Fibroblast of upper back skin (primary cell): ENCODE data around the gene FZD1.
A peak's percentile ranks its signal among the peaks of the same experiment; 100 is the strongest.

Experiments used
- DNase-seq: peaks from one replicate; pipeline ENCODE4 v3.0.0-alpha.2; 2013

The FZD1 gene

DNA sequence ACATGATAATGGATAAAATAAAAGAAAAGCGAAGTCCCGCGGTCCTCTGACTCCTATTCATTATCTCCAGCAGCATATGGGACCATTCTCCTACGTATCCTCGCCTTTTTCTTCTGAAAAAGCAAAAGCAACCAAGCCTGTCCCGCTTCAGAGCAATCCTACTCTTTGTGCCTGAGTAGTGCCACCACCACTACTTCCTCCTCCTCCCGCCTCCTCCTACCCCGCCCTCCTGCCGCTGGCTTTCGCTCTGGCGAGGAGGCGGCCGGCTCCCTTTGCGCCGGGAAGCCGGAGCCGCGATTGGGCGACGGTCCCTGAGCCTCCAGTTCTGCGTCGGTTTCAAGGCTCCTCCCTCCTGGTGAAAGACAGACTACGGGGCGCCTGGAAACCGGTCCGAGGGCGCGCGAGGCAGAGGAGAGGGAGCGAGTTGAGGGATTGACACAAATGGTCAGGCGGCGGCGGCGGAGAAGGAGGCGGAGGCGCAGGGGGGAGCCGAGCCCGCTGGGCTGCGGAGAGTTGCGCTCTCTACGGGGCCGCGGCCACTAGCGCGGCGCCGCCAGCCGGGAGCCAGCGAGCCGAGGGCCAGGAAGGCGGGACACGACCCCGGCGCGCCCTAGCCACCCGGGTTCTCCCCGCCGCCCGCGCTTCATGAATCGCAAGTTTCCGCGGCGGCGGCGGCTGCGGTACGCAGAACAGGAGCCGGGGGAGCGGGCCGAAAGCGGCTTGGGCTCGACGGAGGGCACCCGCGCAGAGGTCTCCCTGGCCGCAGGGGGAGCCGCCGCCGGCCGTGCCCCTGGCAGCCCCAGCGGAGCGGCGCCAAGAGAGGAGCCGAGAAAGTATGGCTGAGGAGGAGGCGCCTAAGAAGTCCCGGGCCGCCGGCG lies at the start of gene FZD1:
FZD1 (plus strand) TSS at position 388 of the 878 bp plus-strand sequence; CDS start at position 836, 448 bp downstream.
- DNase-seq: peak; percentile 99

DNA sequence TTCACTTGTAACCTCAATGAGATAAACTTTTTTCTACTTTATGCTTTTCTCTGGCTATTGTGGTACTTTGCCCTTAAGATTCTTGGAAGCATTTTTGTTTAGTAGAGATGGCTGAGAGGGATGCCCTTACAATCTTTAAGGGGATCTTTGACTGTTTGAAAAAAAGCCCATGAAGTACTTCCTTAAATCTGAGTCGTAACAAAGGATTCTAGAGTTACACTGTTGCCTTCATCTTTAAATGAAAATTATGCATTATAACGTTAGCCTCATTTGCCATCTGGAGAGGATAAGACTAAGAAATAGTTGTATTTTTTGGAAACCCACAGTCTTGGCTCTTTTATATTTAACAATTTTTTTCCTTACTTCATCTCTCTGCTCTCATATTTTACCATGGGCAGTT lies 37.8 kb upstream of the FZD1 start:
- DNase-seq: peak; percentile 27

DNA sequence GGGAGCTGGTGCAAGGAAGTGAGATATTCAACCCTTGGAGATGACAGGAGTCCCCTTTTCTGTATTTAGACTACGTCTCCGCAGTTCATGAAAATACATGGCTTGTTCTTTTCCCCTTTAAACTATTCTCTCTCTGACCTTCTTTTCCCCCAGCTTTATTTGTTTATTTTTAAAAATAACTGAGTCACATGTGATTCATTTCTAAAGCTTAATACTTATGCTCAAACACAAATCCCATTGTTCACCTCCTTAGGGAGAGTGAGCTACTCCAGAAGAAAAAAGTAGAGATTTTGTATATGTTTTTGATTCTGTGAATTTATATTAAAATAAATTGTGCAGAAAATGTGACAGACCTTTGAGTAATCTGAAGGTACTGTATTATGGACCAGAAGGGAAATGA lies 35.9 kb upstream of the FZD1 start:
- DNase-seq: no peak

DNA sequence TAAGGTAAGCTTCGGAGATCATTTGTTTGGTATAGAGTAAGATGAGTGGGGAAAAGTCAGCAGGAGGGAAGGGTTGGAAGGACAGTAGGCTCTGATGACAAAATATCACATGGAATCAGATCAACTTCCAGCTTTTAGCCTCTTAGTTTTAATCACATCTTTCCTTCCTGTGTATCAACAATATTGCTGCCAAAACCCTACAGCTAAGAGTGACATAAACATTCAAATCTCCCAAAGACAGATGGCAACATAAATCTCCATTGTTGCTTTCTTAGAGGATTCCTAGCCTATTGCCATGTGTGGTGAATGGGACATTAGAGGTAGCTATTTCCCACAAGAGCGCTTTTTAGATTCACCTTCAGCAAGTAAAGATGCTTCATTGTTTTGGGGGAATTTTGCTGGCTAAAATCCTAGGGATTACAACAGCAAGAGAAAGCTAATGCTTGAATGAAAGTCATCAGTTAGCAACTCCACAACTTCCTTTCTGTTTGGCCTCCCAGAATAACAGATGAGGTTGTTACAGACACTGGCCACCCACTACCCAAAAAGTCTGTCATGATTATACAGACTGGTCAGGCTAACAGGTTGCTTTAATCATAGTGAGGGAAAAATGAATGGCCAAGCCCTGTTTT lies 35.2 kb upstream of the FZD1 start:
- peak; percentile 28 for DNase-seq

GRCh38 chr7:91230100-91230499 lies 34.1 kb upstream of the FZD1 start:
- no peak for DNase-seq

DNA sequence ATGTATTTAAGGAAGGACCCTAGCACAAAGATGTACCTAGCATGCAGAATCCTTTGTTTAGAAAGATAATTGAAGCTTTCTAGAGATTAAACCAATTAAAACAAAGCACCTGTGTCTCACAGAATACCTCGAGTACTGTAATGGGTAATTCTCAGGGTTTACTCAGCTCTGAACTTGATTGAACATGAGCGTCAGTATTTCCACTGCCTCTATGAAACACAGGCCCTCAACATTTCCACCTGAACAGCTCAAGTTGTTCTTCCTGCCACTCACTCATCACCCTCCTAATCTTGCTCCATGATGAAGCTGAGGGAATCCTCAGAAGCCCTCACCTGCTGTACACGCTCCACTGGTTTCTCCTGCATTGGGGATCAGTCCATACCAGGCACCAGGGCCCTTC lies 33.7 kb upstream of the FZD1 start:
- DNase-seq: no peak

DNA sequence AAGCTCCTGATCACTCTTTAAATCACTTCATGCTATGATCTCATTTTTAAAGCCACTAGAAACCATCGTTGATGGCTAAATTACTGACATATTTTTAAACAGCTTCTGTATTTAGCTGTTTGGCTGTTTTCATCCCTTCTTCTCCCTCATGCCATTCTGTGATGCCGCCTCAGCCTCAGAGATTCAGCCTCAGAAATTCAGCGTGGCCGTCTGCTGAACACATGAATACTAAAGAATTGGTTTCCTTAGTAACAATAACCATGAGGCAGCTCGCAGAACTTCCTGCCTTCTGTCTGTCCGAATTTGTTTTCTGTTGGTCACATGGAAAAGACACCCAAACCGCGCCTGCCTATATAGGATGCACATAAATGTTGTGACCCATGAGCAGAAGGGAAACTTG lies 31.0 kb upstream of the FZD1 start:
- no peak for DNase-seq

DNA sequence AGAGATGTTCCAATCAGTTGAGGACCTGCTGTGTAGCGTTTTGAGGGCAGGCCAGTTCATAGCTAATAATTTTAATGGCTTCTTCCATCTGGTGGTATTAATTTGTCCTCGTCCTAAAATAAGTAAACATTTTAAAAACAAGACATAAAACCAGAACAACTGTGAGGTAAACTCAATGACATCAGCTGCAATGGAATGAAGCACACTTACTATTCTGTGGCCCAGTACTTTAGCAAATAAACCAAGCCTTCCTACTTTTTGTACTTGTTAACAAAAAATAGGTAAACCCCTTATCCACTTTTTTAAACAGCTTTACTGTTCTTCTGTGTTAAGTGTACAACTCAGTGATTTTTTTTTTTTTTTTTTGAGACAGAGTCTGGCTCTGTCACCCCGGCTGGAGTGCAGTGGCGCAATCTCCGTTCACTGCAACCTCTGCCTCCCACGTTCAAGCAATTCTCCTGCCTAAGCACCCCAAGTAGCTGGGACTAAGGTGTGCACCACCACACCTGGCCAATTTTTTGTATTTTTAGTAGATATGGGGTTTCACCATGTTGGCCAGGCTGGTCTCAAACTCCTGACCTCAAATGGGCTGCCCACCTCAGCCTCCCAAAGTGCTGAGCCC lies 28.9 kb upstream of the FZD1 start:
- DNase-seq: no peak

GRCh38 chr7:91239171-91239604 lies 25.0 kb upstream of the FZD1 start:
- DNase-seq: peak; percentile 96

GRCh38 chr7:91239772-91240171 lies 24.5 kb upstream of the FZD1 start:
- no peak for DNase-seq

DNA sequence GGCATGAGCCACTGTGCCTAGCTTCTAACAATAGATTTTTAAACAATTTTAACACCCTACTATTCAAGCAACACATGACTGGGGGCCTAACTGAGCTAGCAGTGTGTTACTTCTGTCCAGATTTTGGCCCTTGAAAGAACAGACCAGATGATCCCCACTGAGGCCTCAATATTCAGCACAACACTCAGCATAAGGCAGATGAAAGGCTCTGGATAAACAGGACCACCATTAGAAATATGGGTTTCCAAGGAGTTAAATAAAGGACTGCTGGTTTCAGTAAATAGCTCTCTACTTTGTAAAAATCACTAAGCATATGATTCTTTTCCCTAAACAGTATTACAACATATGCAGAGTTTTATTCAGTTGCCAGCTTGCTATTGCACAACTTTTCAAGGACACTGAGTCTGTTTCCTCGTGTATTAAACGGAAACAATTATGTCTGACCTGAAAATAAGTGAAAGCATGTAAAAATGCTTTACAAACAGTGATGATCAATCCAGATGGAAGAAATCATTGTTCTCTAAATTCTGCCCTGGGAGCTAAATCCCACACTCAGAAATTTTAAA lies 23.8 kb upstream of the FZD1 start:
- peak; percentile 75 for DNase-seq

DNA sequence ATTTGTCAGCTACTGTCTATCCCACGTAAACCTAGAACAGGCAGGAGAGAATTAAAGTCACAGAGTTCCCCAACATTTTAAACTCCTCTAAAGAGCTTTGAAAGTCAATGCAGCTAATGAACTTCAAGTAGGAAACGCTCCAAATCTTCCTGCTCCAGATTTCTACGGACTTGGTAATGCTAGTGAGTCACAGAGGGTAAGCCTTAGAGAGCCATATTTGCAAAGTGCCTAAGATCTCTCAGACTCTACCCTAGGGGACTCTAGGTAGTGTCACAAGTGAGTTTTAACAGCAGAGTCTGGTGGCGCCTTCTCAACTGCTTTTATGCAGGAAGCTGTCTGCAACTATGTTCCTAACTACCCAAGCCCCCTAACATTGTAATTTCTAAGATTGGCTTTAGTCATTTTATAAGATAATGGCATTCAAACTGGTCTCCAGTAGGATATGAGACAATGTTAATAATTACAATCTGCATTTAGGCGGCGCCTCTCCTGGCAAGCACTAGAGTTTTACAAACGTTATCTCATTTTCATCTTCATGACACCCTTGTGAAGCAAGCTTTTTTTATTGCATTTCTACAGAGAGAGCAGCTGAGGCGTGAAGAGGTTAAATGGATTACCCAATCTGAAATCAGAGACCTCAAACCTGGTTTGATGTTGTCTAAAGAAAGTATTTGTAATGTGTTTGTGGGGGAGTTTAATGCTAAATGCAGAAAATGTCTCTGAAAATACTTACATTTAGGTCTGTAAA lies 22.0 kb upstream of the FZD1 start:
- peak; percentile 58 for DNase-seq

DNA sequence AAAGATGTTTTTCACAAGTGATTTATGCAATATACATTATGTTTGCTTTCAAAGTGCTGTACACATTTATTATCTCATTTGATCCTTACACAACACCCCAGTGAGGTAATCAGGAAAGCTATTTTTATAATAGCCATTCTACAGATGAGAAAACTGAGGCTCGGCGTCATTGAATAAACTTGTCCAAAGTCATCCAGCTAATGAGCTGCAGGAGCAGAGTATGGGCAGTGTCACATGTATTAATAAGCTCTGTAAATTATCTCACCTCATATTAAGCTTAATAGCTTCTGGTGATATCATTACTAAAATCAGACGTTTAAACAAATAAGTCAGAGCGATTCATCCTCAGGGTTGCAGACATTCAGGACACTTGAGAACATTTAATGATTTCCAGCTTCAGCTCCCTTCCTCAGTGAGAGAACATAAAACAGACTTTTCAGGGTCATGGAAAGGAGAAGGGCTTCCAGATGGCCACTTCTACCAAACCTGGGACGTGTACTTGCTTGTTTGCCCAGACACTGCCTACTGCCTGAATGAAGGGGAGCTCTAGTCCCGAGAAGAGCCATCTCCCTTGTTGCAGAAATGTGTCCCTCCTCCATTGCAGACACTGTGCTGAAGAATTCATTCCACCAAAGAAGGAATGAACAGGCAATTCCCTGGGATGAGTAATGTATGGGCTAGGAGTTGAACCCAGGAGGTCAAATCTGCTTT lies 20.5 kb upstream of the FZD1 start:
- peak; percentile 76 for DNase-seq

- DNase-seq: no peak
These were observed 16.7 kb upstream of the FZD1 start for GRCh38 chr7:91247500-91247899.

GRCh38 chr7:91248996-91249395 lies 15.2 kb upstream of the FZD1 start:
- DNase-seq: peak; percentile 64

DNA sequence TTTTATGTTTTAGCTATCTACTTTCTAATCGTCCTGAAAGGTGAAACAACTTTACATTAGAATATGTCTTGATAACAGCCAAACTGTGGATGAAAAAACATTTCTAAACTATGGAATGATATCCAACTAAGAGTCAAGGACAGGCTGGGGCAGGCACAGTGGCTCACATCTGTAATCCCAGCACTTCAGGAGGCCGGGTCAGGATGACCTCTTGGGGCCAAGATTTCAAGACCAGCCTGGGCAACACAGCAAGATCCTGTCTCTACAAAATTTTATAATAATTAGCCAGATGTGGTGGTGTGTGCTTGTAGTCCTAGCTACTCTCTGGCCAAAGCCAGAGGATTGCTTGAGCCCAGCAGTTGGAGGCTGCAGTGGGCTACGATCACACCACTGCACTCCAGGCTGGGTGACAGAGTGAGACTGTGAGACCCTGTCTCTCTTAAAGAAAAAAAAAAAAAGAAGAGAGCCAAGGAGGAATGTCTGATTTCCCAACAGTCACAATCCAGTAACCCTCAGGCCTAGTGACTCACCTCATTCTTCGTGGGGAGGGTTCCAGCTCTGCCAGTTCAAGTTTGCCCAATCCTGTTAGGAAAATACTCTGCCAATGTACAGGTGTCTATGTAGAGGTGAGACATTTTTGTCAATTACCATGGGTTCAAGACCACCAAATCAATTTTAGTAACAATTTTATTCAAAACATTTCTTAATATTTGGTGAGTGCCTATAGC lies 14.6 kb upstream of the FZD1 start:
- peak; percentile 72 for DNase-seq

DNA sequence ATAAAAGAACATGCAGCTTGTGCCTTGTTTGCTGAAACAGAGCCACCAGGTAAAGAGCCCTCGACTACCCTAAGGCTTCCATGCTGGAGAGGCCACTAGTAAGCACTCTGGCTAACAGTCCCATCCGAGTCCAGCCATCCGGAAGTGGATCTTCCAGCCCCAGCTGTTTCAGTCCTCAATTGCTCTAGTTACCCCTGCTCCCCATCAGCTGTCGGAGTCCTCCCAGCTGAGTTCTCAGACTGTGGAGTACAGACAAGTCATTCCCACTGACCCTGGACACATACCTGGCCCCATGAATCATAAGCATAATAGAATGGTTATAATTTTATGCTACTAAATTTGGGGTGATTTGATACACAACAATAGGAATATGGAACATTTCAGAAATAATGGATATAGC lies 13.5 kb upstream of the FZD1 start:
- no peak for DNase-seq

DNA sequence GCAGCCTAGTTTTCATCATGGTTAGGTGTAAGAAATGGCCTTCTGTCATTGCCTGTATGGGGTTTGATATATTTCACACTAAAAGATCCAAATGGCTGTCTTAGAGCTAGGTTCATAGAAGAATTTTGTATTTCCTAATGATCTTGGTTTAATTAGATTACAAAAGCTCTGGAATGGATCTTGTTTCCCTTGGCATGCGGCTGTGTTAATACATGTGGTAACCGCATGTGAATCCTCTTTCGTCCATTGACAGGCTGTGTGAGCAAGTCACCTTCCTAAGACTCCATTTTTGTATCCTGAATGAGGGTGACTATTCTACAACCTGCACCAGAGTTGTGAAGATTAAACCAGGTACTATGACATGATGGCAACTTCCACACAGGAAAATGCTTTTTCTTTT lies 12.4 kb upstream of the FZD1 start:
- DNase-seq: peak; percentile 53

DNA sequence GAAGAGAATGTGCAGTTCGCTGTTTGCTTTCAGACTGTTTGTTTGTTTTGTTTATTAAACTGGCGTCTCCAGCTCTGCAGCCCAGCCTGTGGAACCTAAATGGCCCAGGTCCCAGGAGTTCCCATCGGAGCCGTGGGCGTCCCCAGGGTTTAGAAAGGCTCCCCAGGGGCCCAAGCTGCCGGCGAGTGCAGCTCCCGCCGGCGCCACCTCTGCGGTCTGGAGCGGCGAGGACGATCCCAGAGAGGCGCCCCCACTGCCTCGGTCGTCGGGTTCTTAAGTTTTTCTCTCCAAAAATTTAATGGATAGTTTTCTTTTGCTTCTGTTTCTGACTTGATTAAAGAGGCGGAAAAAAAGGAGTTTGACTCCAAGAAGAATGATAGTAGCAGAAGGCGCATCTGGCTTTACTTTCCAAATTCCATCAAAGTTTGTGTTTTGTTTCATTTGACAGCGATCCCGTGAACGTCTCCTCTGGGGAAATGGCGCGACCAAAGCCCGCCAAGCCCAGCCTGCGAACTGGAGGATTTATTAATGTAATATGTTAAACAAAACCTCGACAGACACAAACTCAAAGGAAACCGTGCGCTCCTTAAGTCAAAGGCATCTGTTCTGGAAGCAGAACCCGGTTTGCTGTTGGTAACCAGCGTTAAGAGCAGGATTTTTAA lies 718 bp upstream of the FZD1 start:
- no peak for DNase-seq

- peak; percentile 71 for DNase-seq
These were observed 870 bp downstream of the FZD1 start for GRCh38 chr7:91264924-91265681.
